ENCODE measurements around the gene HLA-DQB2. TPM values are rescaled to one million over a fixed set of nuclear protein-coding genes. Genes with fewer than 3 reads are reported as not detected.

The HLA-DQB2 gene
- total RNA-seq, 1 donor from 2014 or later: not detected

GRCh38 chr6:32744776-32745175 is 18.6 kb downstream of the HLA-DQB2 start:
- no peak for DNase-seq

DNA sequence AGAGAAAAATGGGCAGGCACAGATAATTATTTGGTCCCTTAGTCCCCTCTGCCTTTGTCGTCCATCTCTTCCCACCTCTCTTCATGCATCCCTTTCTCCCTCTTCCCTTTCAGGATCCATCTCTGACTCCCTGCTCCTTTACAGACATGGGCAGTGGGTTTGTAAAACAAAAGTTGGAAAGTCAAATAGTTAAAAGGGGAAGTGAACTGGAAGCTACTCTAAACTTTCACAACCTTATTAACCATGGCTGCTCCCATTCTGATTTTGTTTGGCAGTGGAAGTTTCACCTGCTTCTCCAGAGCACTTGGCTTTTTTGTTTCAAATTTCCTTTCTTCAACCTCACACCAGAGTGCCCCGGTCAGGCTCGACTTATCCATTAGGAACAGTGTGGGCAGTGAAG is 21.0 kb downstream of the HLA-DQB2 start:
- no peak for DNase-seq

DNA sequence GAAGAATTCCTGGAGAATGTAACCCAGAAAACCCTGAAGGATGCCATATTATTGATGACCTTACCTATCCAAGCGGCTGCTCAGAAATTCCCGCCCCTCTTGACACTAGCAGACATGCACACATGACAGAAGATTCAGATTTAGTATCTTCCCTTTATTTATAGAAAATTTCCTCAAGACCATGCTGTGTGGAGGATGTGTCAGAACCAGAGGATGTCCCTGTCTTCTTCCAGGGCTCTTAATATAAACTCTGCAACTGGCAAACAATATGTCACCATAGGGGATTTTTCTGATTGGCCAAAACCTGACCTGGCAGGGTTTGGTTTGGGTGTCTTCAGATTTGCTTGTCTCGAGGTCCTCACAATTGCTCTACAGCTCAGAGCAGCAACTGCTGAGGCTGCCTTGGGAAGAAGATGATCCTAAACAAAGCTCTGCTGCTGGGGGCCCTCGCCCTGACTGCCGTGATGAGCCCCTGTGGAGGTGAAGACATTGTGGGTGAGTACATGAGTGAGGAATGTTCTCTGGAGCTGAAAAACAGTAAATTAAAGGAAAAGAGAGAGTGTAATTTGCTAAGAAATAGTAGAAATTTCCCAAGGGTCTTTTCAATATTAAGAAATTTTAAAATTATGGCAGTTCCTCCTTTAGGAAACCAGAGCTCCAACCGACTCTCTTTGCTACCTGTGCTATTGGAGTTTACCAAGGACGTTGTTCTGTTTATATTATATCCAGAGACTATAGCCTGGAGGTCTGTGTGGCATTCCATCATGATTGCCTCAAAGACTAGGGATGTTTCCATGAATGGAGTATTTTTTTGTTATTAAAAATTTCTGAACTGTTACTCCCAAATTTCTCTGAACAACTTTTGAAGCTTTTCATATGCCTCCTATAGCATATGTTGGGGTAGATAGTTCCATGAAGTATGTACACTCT is 22.0 kb downstream of the HLA-DQB2 start, which contains the start of gene HLA-DQA2:
TSS of gene HLA-DQA2 (plus strand) at position 361 of the 930 bp plus-strand sequence. CDS start at position 414, 53 bp downstream.
- DNase-seq: no peak

DNA sequence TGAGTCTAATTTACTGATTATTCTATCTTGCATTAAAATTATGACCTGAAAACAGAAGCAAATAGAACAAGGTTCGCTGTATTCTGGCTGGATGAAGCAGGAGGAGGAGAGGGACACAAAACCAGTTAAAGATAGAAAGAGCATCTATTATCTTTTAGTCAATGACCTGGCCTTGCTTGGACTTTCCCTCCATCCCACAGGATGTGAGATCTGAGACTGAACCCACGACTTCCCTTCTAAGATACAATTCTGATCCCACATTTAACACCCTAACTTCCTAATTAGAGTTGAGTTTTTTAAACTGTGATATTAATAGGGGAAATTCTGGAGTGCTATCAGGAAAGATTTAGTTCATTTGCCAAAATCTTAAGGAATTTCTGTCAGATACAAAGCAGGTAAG is 25.2 kb downstream of the HLA-DQB2 start:
- DNase-seq: no peak

- DNase-seq: no peak
These were observed 44.5 kb downstream of the HLA-DQB2 start for GRCh38 chr6:32718879-32719278.

DNA sequence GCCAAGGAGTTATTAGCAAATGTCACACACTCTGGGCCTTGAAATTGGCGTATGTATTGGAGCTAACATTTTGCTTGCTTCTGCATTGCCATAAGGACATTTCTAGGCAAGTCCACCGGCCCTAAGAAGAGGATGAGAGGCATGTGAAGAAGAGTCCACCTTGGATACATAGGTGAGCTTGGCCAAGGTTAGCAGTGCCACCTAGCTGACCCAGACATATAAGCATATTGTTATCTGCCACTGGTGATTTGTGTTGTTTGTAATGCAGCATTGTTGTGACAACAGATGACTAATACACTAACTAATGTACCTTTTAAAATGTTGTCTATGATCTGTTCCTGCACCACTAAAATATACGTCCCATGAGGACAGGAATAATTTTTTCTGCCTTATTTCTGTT is 46.9 kb downstream of the HLA-DQB2 start:
- DNase-seq: no peak

DNA sequence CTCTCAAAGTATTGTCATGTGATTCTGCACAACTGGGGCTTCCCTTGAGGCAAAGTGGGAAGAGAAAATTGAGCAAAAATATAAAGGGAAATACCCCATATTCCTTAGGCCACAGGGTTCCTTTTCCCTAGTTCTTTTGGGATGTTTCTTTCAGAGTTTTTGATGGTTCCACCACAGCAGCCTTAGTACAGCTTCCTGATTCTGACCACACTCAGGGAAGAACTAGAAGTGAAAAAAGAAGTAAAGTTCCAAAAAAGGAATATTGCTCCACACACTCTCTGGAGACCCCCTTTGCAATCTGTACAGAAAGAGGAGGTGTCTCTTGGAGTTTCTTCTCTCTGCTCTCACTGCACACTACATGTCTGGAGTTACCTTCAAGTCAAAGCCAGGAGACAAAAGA is 50.1 kb downstream of the HLA-DQB2 start:
- DNase-seq: no peak

DNA sequence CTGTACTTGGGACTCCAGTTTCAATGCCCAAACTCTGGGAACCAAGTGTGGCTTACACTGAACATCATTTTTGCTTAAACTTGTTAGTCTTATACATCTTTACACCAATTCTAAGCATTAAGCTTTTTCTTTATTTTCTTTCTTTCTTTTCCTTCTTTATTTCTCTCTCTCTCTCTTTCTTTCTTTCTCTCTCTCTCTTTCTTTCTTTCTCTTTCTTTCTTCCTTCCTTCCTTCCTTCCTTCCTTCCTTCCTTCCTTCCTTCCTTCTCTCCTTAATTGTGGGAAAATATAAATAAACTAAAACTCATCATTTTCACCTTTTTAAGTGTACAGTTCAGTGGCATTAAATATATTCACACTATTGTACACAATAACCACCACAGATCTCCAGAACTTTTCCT is 53.7 kb downstream of the HLA-DQB2 start:
- DNase-seq: no peak

Small RNA genes lying within 50 kb of the gene (small RNA-seq; reads per million reads assigned to genes)
- gene MIR3135B (ENCODE audit: low replicate concordance): not detected

Other genes with a start within 250 kb of the HLA-DQB2 start
- 0.31 TPM for gene HLA-DRB5, start 233.2 kb downstream of the HLA-DQB2 start, total RNA-seq
- 12.9 TPM for gene HLA-DRB1, start 173.7 kb downstream of the HLA-DQB2 start, total RNA-seq
- gene HLA-DQA1, start 126.1 kb downstream of the HLA-DQB2 start, total RNA-seq: not detected
- not detected for gene HLA-DQB1, start 96.9 kb downstream of the HLA-DQB2 start, total RNA-seq
- 0.31 TPM for gene HLA-DQA2, start 22.1 kb downstream of the HLA-DQB2 start, total RNA-seq
- 1.4 TPM for gene HLA-DOB, start 53.5 kb upstream of the HLA-DQB2 start, total RNA-seq
- gene TAP2, start 75.2 kb upstream of the HLA-DQB2 start, total RNA-seq: 6.2 TPM
- gene PSMB8, start 80.5 kb upstream of the HLA-DQB2 start, total RNA-seq: 8.5 TPM
- gene TAP1, start 90.2 kb upstream of the HLA-DQB2 start, total RNA-seq: 15.4 TPM
- 5.7 TPM for gene PSMB9, start 90.7 kb upstream of the HLA-DQB2 start, total RNA-seq
- gene HLA-DMB, start 177.5 kb upstream of the HLA-DQB2 start, total RNA-seq: 6.6 TPM
- gene HLA-DMA, start 189.6 kb upstream of the HLA-DQB2 start, total RNA-seq: 4.3 TPM
- 84.5 TPM for gene BRD2, start 205.1 kb upstream of the HLA-DQB2 start, total RNA-seq
- gene HLA-DOA, start 246.1 kb upstream of the HLA-DQB2 start, total RNA-seq: 1.6 TPM

All from tongue (tissue), 3 donors.